GM12891 (cell line): ENCODE results near the gene CXCR6.

Experiments
- PAX5 ChIP-seq: IDR thresholded peaks from 2 replicates; pipeline ENCODE4 v1.6.1; 2011; ENCODE audit warnings: low read length, moderate library complexity, mild to moderate bottlenecking; ENCODE audit not compliant: insufficient read depth, severe bottlenecking
- POLR2A ChIP-seq: IDR thresholded peaks from 2 replicates; pipeline ENCODE4 v1.6.1; 2011; ENCODE audit warnings: low read depth, low read length, control low read depth
- POLR2AphosphoS5 ChIP-seq: IDR thresholded peaks from 2 replicates; pipeline ENCODE4 v1.6.1; 2011; ENCODE audit warnings: low read depth, low read length, control low read depth
- POU2F2 ChIP-seq: IDR thresholded peaks from 2 replicates; pipeline ENCODE4 v1.6.1; 2011; ENCODE audit warnings: low read depth, mild to moderate bottlenecking, control low read depth, low read length, moderate library complexity
- SPI1 ChIP-seq: IDR thresholded peaks from 2 replicates; pipeline ENCODE4 v1.6.1; 2011; ENCODE audit warnings: low read depth, low read length, control low read depth
- TAF1 ChIP-seq: IDR thresholded peaks from 2 replicates; pipeline ENCODE4 v1.6.1; 2011; ENCODE audit warnings: low read depth, low read length, control low read depth

GRCh38 chr3:45968149-45968548, 24.9 kb downstream of the CXCR6 start:
- TF ChIP-seq POLR2A: no peak
- TF ChIP-seq POLR2AphosphoS5: no peak
- no peak for TF ChIP-seq SPI1
- no peak for TF ChIP-seq TAF1
- no peak for TF ChIP-seq PAX5
- no peak for TF ChIP-seq POU2F2
